HPDE6-E6E7 (cell line): ENCODE measurements around the gene VHLL.

ENCODE experiments used
- DNase-seq: peaks from one replicate; pipeline ENCODE4 v3.0.0; 2011; ENCODE audit warnings: missing footprints; ENCODE audit errors: extremely low spot score

VHLL gene

DNA sequence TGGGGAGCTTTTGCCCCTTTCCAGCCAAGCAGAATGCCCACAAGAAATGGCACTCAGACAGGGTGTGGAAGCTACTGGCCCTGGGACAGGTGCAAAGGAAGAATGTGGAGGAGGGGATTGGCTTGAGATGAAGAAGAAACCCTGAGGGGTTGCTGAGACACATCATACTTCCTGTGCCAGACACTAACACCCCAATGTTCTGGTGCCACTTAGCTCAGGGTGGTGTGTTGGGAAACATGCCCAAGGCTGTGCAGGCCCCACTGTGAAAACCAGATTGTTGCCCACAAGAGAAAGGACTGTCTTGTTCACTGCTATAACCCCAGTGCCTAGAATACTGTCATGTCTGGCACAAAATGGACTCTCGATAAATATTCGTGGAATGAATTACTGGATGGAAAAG, 41.4 kb downstream of the VHLL start:
- no peak for DNase-seq

DNA sequence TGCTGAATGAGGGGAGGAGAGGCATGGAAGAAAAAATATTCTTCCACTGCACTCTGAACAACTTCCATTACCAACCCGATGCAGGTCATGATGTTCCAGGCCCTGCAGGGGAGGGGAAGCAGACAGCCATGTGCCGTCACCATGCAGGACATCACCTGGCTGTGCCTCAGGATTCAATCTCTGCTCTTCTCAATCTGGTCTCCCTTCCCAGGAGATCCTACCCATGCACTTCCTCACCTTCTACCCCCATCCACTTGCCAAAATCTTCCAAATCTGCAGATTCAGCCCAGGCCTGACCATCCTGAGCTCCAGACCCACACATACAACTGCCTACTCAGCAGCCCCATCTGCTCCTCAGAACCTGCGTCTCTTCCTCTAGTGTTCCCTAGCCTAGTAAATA, 45.5 kb downstream of the VHLL start:
- no peak for DNase-seq

DNA sequence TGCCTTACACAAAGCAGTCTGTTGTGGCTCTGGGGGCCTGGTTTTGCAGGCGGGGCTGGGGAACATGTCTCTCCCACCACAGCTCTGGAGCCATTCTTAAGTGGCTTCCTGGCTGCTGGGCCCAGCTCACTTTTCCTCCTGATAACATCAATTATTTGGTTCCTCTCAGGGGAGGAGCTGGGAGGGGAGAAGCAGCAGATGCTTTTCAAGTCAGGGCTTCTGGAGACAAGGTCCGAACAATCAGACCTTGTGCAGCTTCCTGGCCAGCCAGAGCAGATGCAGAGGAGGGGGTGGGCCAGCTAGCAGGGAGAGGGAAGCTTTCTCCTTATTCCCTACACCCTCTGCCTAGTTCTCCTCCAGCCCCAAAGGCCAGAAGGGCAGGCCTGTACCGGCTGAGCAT, 47.6 kb downstream of the VHLL start:
- no peak for DNase-seq

DNA sequence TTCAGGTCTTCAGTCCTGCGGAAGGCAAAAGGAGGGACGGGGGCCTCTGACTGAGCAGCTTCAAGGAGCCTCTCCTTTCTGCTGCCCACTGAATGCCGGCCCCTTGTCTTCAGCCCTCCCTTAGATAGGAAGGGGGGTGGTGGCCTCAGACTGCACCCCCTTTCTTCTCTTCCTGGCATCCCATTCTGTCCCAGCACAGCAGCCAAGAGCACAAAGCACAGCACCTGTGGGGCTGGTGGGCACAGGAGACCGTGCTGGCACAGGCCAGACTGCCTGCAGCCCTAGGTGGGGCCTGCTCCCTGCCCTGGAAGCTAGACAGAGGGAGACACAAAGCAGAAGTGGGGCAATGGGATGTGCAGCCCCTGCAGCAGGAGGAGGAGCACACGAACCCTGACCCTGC, 49.5 kb downstream of the VHLL start:
- no peak for DNase-seq
